ENCODE data around the gene DGKE. TPM values are rescaled to one million over a fixed set of nuclear protein-coding genes. Genes with fewer than 3 reads are reported as not detected.

DGKE gene
- total RNA-seq, 1 donor from 2014 or later, result 11.8 TPM

GRCh38 chr17:56845934-56846333 lies 12.0 kb downstream of the DGKE start:
- no peak for DNase-seq (ENCODE audit: extremely low read depth, low read depth, low spot score)

GRCh38 chr17:56847106-56847505 lies 13.2 kb downstream of the DGKE start:
- no peak for DNase-seq (ENCODE audit: extremely low read depth, low read depth, low spot score)

- no peak for DNase-seq (ENCODE audit: extremely low read depth, low read depth, low spot score)
Measured at GRCh38 chr17:56849131-56849530, 15.2 kb downstream of the DGKE start.

- no peak for DNase-seq (ENCODE audit: extremely low read depth, low read depth, low spot score)
Measured at GRCh38 chr17:56850591-56850990, 16.6 kb downstream of the DGKE start.

- DNase-seq (ENCODE audit: extremely low read depth, low read depth, low spot score), result no peak
Measured at GRCh38 chr17:56851008-56851407, 17.1 kb downstream of the DGKE start.

- DNase-seq (ENCODE audit: extremely low read depth, low read depth, low spot score), result no peak
Measured at GRCh38 chr17:56861899-56862298, 27.9 kb downstream of the DGKE start.

- DNase-seq (ENCODE audit: extremely low read depth, low read depth, low spot score), result no peak
Measured at GRCh38 chr17:56863974-56864373, 30.0 kb downstream of the DGKE start.

GRCh38 chr17:56866076-56866475 lies 32.1 kb downstream of the DGKE start:
- DNase-seq (ENCODE audit: extremely low read depth, low read depth, low spot score), result no peak

- no peak for DNase-seq (ENCODE audit: extremely low read depth, low read depth, low spot score)
Measured at GRCh38 chr17:56866496-56866895, 32.5 kb downstream of the DGKE start.

- DNase-seq (ENCODE audit: extremely low read depth, low read depth, low spot score), result peak; percentile 87
Measured at GRCh38 chr17:56867948-56868376, 34.0 kb downstream of the DGKE start.

- DNase-seq (ENCODE audit: extremely low read depth, low read depth, low spot score), result no peak
Measured at GRCh38 chr17:56868716-56869115, 34.8 kb downstream of the DGKE start.

GRCh38 chr17:56870081-56870651 lies 36.2 kb downstream of the DGKE start:
- no peak for DNase-seq (ENCODE audit: extremely low read depth, low read depth, low spot score)

- DNase-seq (ENCODE audit: extremely low read depth, low read depth, low spot score), result peak; percentile 33
Measured at GRCh38 chr17:56876766-56877179, 42.8 kb downstream of the DGKE start.

GRCh38 chr17:56879280-56879679 lies 45.3 kb downstream of the DGKE start:
- DNase-seq (ENCODE audit: extremely low read depth, low read depth, low spot score), result no peak

GRCh38 chr17:56880133-56880532 lies 46.2 kb downstream of the DGKE start:
- DNase-seq (ENCODE audit: extremely low read depth, low read depth, low spot score), result no peak

- no peak for DNase-seq (ENCODE audit: extremely low read depth, low read depth, low spot score)
Measured at GRCh38 chr17:56880571-56880970, 46.6 kb downstream of the DGKE start.

- DNase-seq (ENCODE audit: extremely low read depth, low read depth, low spot score), result no peak
Measured at GRCh38 chr17:56881685-56882295, 47.8 kb downstream of the DGKE start.

- no peak for DNase-seq (ENCODE audit: extremely low read depth, low read depth, low spot score)
Measured at GRCh38 chr17:56883616-56884015, 49.7 kb downstream of the DGKE start.

- DNase-seq (ENCODE audit: extremely low read depth, low read depth, low spot score), result no peak
Measured at GRCh38 chr17:56884483-56885311, 50.7 kb downstream of the DGKE start.

GRCh38 chr17:56885312-56885657 lies 51.3 kb downstream of the DGKE start:
- no peak for DNase-seq (ENCODE audit: extremely low read depth, low read depth, low spot score)

- no peak for DNase-seq (ENCODE audit: extremely low read depth, low read depth, low spot score)
Measured at GRCh38 chr17:56886288-56886731, 52.4 kb downstream of the DGKE start.

GRCh38 chr17:56887105-56887504 lies 53.2 kb downstream of the DGKE start:
- DNase-seq (ENCODE audit: extremely low read depth, low read depth, low spot score), result no peak

Data from glomerular endothelial cell (primary cell).